Activated T-cell treated with anti-CD3 and anti-CD28 coated beads for 48 hours (primary cell): ENCODE data around the gene ZBED4.

Source experiments
- DNase-seq: peaks from one replicate; pipeline ENCODE4 v3.0.0-alpha.2; 2020; ENCODE audit warnings: low read depth

The ZBED4 gene

DNA sequence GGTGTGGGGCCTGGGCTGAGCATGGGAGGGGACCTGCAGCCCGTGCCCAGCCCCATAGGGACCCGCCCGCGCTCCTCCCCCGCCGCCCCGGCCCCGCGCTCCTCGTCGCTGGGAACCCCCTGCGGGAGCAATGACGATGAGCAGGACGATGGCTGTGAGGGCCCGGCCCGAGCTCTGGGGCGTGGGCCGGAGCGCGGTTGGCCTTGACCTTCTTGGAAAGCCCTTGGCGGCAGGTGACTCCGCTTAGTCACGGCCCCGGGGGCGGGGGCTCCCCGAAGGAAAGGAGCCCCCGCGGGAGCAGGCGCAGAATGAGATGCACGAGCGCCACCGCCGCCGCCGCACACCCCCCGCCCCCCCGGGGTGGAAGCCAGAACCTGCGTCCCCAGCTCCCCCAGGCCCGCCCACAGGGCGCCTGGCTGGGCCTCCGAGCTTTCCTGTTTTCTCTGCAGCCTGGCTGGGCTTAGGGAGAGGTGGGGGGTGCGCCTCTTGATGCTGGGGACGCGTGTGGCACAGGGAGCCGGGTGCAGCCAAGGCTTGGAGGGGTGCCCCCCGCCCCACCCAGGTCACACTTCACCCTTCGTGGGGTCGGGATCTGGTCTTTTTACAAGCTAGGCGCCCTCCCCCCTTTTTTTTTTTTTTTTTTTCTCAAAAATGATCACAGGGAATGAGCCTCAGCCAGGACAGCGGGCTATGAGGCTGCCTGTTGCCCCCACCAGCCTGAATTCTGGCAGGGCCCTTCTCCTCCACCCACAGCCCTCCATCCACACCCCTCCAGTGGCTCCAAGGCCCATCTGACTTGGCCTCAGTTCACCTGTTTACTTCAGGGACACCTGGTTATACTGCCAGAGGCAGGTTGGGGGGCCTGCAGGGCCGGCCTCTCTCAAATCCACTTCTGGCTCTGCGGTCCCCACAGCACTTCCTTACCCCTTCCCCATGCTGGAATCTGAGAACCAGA is 82.7 kb downstream of the ZBED4 start:
- peak; percentile 98 for DNase-seq

GRCh38 chr22:49936973-49937757 is 83.5 kb downstream of the ZBED4 start:
- no peak for DNase-seq

DNA sequence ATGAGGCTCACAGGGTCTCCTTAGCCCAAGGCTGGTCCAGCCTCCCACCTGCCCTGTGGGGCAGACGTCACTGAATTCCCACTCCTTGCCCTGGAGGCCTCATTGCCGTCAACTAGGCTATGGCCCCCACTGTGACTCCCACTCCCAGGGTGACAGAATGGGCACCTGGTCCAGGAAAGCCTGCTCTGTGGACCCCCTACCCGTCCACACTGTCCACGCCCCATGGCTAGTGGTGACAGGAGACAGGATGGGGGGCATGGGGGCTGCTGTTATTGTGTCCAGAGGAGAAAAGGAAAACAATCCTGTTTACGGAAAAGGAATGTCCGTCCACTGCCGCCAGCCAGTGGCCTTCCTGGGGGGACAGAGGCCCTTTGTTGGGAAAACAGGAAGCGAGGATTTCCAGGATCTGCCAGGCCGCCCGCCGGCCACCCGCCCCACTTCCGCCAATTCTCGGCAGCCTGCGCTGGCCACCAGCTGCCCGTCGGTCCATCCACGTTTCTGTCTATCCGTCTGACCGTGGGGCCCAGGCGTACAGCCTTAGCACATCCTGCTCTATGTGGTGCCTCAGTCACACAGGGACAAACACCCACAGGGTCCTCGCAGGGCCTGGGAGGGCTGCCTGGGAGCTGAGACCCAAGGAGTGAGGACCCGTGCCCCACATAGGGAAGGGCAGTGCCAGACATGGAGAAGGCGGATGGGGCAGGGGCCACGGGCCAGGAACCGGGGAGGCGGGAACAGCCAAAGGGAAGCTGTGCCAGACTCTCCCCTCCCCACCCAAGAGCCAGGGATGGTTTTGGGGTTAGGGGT is 84.3 kb downstream of the ZBED4 start:
- no peak for DNase-seq

GRCh38 chr22:49938565-49939136 is 85.0 kb downstream of the ZBED4 start:
- no peak for DNase-seq
